Tibial nerve (tissue), 4 donors: Measurements from ENCODE around the gene SLC13A2. TPM values are rescaled to one million over a fixed set of nuclear protein-coding genes. Genes with fewer than 3 reads are reported as not detected.

Experiments
- DNase-seq, 2 donors: peaks; one replicate each; pipeline ENCODE4 v3.0.0-alpha.2; 2019; ENCODE audit warnings: low spot score in 2 of 2
- H3K27ac ChIP-seq, 4 donors: fragments of 200-600 bp; sonication (generic) in 3 of 4; one replicate each; pipeline ENCODE4 v1.5.1; 2017 to 2019; ENCODE audit warnings: mild to moderate bottlenecking in 1 of 4
- H3K27me3 ChIP-seq, 2 donors: fragments of 200-600 bp; sonication (generic) in 1 of 2; one replicate each; pipeline versions ENCODE4 v1.5.1 to v1.6.0; 2017 to 2019
- H3K36me3 ChIP-seq, 3 donors: fragments of 200-600 bp; sonication (generic); one replicate each; pipeline ENCODE4 v1.5.1; 2018 to 2019
- H3K4me1 ChIP-seq, 4 donors: fragments of 200-600 bp; sonication (generic) in 3 of 4; one replicate each; pipeline ENCODE4 v1.5.1; 2017 to 2019
- H3K4me3 ChIP-seq, 4 donors: fragments of 200-600 bp; sonication (generic) in 3 of 4; one replicate each; pipeline ENCODE4 v1.5.1; 2017 to 2019; ENCODE audit warnings: mild to moderate bottlenecking in 1 of 4, moderate library complexity in 1 of 4
- H3K9me3 ChIP-seq, 4 donors: fragments of 200-600 bp; sonication (generic) in 3 of 4; one replicate each; pipeline ENCODE4 v1.5.1; 2017 to 2019
- EP300 ChIP-seq, 2 donors: sonication (generic); formaldehyde crosslinking; IDR thresholded peaks; one replicate each; pipeline ENCODE4 v1.6.1; 2017; ENCODE audit warnings: antibody characterized with exemption in 2 of 2, mild to moderate bottlenecking in 1 of 2
- POLR2A ChIP-seq, 2 donors: fragments of 450-650 bp; IDR thresholded peaks; one replicate each; pipeline ENCODE4 v1.6.1; 2017; ENCODE audit warnings: antibody characterized with exemption in 2 of 2, mild to moderate bottlenecking in 2 of 2, moderate library complexity in 2 of 2
- WGBS, 2 donors: methylation state at CpG; one replicate each; pipeline ENCODE4 v1.1.5; 2018; 5-methylcytosine and 5-hydroxymethylcytosine counted together
- total RNA-seq, 4 donors: library from RNA; depleted of rRNA; stranded (reverse); fragments of >200 nt; gene quantifications; one replicate each; pipeline ENCODE4 v1.1.0, GENCODE V29; 2016
- TF ChIP-seq, protein P1 (sequence below), 5 experiments: fragments of 200-600 bp in 3 of 5; fragments of 450-650 bp in 2 of 5; sonication (generic) in 3 of 5; IDR thresholded peaks; one replicate each; pipeline ENCODE4 v1.5.1; 2016 to 2019; ENCODE audit warnings: antibody characterized with exemption in 5 of 5, mild to moderate bottlenecking in 3 of 5, moderate library complexity in 2 of 5

Gene SLC13A2
- total RNA-seq, 4 donors from 2014 or later = not detected

- Histone ChIP-seq H3K27ac (no peak overlapping the region), H3K27me3 (no peaks in the 10 kb centered on the region), H3K9me3 (no peaks in the 10 kb centered on the region), H3K4me3 (no peak overlapping the region), H3K36me3 (no peaks in the 10 kb centered on the region), H3K4me1 (no peaks in the 10 kb centered on the region)
- 72 to 83% methylated on average over 11 of the region's 11 CpGs for WGBS, 2 donors
- DNase-seq = no peak
- TF ChIP-seq, protein P1, sequence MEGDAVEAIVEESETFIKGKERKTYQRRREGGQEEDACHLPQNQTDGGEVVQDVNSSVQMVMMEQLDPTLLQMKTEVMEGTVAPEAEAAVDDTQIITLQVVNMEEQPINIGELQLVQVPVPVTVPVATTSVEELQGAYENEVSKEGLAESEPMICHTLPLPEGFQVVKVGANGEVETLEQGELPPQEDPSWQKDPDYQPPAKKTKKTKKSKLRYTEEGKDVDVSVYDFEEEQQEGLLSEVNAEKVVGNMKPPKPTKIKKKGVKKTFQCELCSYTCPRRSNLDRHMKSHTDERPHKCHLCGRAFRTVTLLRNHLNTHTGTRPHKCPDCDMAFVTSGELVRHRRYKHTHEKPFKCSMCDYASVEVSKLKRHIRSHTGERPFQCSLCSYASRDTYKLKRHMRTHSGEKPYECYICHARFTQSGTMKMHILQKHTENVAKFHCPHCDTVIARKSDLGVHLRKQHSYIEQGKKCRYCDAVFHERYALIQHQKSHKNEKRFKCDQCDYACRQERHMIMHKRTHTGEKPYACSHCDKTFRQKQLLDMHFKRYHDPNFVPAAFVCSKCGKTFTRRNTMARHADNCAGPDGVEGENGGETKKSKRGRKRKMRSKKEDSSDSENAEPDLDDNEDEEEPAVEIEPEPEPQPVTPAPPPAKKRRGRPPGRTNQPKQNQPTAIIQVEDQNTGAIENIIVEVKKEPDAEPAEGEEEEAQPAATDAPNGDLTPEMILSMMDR (IDR thresholded peaks at IDR 0.05) = no peak
- no peak for TF ChIP-seq EP300 (IDR thresholded peaks at IDR 0.05)
- TF ChIP-seq POLR2A (IDR thresholded peaks at IDR 0.05) = no peak
These were observed 2.8 kb downstream of the SLC13A2 start for GRCh38 chr17:28476076-28476865.

- 86 to 97% methylated on average over 7 of the region's 7 CpGs for WGBS, 2 donors
- Histone ChIP-seq H3K27me3 (no peaks in the 10 kb centered on the region), H3K4me1 (no peaks in the 10 kb centered on the region), H3K27ac (no peak overlapping the region), H3K4me3 (no peak overlapping the region), H3K36me3 (no peaks in the 10 kb centered on the region), H3K9me3 (no peaks in the 10 kb centered on the region)
- no peak for DNase-seq
- TF ChIP-seq EP300 (IDR thresholded peaks at IDR 0.05) (no peak), POLR2A (IDR thresholded peaks at IDR 0.05) (no peak)
- TF ChIP-seq, protein P1 (IDR thresholded peaks at IDR 0.05) = no peak
These were observed 4.5 kb downstream of the SLC13A2 start for GRCh38 chr17:28477928-28478327.

DNA sequence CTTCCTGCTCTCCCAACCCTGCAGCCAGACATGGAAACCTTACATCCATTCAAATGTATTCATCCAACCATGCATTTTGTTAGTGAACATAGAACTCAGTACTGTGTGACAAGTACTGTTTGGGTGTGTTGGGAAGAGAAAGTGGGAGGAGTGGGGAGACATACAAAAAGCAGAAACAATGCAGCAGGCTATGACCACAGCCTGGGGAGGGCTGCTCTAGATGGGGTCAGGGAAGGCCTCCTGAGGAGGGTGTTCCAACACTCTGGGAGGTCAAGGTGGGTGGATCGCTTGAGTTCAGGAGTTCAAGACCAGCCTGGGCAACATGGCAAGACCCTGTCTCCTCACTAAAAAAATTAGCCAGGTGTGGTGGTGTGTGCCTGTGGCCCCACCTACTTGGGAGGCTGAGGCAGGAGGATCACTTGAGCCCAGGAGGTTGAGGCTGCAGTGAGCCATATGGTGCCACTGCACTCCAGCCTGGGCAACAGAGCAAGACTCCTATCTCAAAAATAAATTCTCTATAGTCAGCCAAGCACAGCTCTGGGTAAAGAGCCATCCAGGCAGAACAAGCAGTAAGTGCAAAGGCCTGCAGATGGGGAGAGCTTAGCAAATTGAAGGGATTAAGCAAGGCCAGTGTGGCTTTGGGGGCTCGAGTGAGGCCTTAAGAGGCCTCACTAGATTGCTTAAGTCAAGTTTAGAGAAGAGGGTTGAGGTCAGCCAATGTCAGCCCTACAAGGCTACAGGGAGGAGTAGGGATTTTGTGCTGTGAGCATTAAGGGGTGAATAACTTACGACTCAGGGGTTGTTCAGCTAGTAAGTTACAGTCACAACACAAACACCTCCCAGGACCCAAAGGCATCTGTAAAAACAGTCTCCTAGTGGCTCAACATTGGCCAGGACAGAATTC, 5.5 kb downstream of the SLC13A2 start:
- no peaks in the 10 kb centered on the region for H3K27me3 ChIP-seq
- H3K4me3 ChIP-seq = no peak overlapping the region
- WGBS, 2 donors = 74 to 79% methylated on average over 3 of the region's 3 CpGs
- no peak for TF ChIP-seq POLR2A (IDR thresholded peaks at IDR 0.05)
- TF ChIP-seq EP300 (IDR thresholded peaks at IDR 0.05) = no peak
- H3K27ac ChIP-seq = no peak overlapping the region
- H3K36me3 ChIP-seq = no peaks in the 10 kb centered on the region
- no peaks in the 10 kb centered on the region for H3K4me1 ChIP-seq
- no peak for DNase-seq
- H3K9me3 ChIP-seq = no peaks in the 10 kb centered on the region

DNA sequence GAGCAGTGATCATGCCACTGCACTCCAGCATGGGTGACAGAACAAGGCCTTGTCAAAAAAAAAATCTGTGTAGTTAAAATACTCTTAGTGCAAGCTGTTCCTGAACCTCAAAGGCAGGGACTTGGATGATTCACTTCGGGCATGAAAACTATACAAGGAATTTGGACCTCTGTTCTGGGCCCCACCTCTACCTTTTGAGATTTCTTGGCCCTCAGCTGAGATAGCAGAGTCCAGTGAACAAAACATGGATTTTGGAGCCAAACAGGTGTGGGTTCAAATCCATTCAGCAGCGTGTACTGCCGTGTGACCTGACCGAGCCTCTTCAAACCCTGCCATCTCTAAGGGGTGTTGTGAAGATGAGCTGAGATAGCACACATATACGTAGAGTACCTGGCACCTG, 6.8 kb downstream of the SLC13A2 start:
- Histone ChIP-seq H3K36me3 (no peaks in the 10 kb centered on the region), H3K27me3 (no peaks in the 10 kb centered on the region), H3K4me1 (no peaks in the 10 kb centered on the region), H3K27ac (no peak overlapping the region), H3K4me3 (no peak overlapping the region), H3K9me3 (no peaks in the 10 kb centered on the region)
- DNase-seq = no peak
- TF ChIP-seq POLR2A (IDR thresholded peaks at IDR 0.05) (no peak), EP300 (IDR thresholded peaks at IDR 0.05) (no peak)
- TF ChIP-seq, protein P1 (IDR thresholded peaks at IDR 0.05) = no peak
- 81 to 92% methylated on average over 5 of the region's 5 CpGs for WGBS, 2 donors

DNA sequence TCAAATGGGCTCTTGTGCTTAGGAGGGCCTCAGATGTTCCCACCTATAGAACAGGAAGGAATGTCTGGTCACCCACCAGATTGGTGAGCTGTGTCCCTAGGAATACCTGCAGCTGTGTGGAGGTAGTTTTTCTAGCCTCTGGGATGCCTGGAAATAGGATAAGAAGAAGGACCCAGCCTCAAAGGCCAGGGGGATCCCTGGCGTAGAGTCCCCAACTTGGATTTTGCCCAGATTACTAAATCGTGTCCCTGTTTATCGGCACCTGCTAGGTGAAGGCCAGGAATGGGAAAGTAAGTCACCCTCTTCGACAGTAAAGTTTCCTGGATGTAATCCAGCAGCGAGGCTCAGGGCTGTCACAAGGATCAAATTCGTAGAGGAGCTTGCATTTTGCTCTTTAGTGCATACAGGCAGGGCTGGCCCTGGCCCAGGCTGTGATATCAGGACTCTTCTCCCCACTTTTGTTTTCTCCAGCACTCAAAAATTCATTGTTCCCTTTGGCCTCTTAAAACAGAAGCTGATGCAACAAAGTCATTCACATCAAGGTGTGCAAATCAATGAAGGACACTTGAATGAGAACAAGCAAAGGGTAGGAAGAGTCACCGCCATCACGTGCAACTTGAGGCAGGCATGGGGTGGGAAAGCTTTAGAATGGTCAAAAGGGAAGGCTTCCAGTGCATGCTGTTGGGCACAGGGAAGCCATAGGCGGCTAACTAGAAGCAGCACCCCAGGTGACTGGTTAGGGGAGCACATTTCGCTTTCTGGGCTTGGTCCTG, 7.5 kb downstream of the SLC13A2 start:
- no peaks in the 10 kb centered on the region for H3K4me1 ChIP-seq
- no peaks in the 10 kb centered on the region for H3K9me3 ChIP-seq
- no peaks in the 10 kb centered on the region for H3K36me3 ChIP-seq
- H3K27ac ChIP-seq = peak overlapping the region in 1 of 4 donors; percentile 40
- no peak for DNase-seq
- 67 to 70% methylated on average over 10 of the region's 10 CpGs for WGBS, 2 donors
- H3K27me3 ChIP-seq = no peaks in the 10 kb centered on the region
- no peak overlapping the region for H3K4me3 ChIP-seq
- no peak for TF ChIP-seq EP300 (IDR thresholded peaks at IDR 0.05)
- TF ChIP-seq, protein P1 (IDR thresholded peaks at IDR 0.05) = no peak
- no peak for TF ChIP-seq POLR2A (IDR thresholded peaks at IDR 0.05)
